Measurements from ENCODE around the gene MYPOP. TPM values are rescaled to one million over a fixed set of nuclear protein-coding genes. Genes with fewer than 3 reads are reported as not detected.

MYPOP gene
- total and polyA plus RNA-seq, 2 of the 13 experiments (the other 11 are each of a cell fraction or from before 2014, with no cell fraction given): 2.3 to 2.7 TPM

- TF ChIP-seq ZMAT5 (CRISPR knock-in tag; IDR thresholded peaks at IDR 0.05; ENCODE audit: borderline replicate concordance, low read depth) (no peak), ZNF773 (CRISPR knock-in tag; IDR thresholded peaks at IDR 0.05; ENCODE audit: borderline replicate concordance) (no peak), ZNF709 (CRISPR knock-in tag; IDR thresholded peaks at IDR 0.05) (no peak), ZNF510 (CRISPR knock-in tag; IDR thresholded peaks at IDR 0.05; ENCODE audit: low read depth) (no peak), ZNF3 (CRISPR knock-in tag; IDR thresholded peaks at IDR 0.05) (no peak), HDAC2 (CRISPR knock-in tag; IDR thresholded peaks at IDR 0.05) (no peak; the same call in 1 of the 2 replicates), ZNF577 (CRISPR knock-in tag; IDR thresholded peaks at IDR 0.05; ENCODE audit: borderline replicate concordance, low read depth) (0 out of 2 replicates have a peak, but pooled peaks have one; percentile 26), ZBTB1 (CRISPR knock-in tag; IDR thresholded peaks at IDR 0.05; ENCODE audit: borderline replicate concordance) (no peak), HOMEZ (CRISPR knock-in tag; IDR thresholded peaks at IDR 0.05; ENCODE audit: low read depth) (peak; percentile 59; the same call in 1 of the 2 replicates), RNF2 (conservative IDR thresholded peaks at IDR 0.05; ENCODE audit: low read depth) (no peak), CTCF (CRISPR knock-in tag; IDR thresholded peaks at IDR 0.05) (peak; percentile 30; the same call in 1 of the 2 replicates), SP4 (CRISPR knock-in tag; IDR thresholded peaks at IDR 0.05) (peak; percentile 85), ZNF678 (CRISPR knock-in tag; IDR thresholded peaks at IDR 0.05) (no peak), TP53 (CRISPR knock-in tag; conservative IDR thresholded peaks at IDR 0.05) (peak; percentile 63; the same call in 1 of the 2 replicates), ZNF138 (CRISPR knock-in tag; IDR thresholded peaks at IDR 0.05; ENCODE audit: low read depth) (no peak)
- TF ChIP-seq, protein P1, sequence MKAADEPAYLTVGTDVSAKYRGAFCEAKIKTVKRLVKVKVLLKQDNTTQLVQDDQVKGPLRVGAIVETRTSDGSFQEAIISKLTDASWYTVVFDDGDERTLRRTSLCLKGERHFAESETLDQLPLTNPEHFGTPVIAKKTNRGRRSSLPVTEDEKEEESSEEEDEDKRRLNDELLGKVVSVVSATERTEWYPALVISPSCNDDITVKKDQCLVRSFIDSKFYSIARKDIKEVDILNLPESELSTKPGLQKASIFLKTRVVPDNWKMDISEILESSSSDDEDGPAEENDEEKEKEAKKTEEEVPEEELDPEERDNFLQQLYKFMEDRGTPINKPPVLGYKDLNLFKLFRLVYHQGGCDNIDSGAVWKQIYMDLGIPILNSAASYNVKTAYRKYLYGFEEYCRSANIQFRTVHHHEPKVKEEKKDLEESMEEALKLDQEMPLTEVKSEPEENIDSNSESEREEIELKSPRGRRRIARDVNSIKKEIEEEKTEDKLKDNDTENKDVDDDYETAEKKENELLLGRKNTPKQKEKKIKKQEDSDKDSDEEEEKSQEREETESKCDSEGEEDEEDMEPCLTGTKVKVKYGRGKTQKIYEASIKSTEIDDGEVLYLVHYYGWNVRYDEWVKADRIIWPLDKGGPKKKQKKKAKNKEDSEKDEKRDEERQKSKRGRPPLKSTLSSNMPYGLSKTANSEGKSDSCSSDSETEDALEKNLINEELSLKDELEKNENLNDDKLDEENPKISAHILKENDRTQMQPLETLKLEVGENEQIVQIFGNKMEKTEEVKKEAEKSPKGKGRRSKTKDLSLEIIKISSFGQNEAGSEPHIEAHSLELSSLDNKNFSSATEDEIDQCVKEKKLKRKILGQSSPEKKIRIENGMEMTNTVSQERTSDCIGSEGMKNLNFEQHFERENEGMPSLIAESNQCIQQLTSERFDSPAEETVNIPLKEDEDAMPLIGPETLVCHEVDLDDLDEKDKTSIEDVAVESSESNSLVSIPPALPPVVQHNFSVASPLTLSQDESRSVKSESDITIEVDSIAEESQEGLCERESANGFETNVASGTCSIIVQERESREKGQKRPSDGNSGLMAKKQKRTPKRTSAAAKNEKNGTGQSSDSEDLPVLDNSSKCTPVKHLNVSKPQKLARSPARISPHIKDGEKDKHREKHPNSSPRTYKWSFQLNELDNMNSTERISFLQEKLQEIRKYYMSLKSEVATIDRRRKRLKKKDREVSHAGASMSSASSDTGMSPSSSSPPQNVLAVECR (CRISPR knock-in tag; IDR thresholded peaks at IDR 0.05; ENCODE audit: borderline replicate concordance): peak; percentile 80; the same call in 1 of the 2 replicates
- TF ChIP-seq, protein P2, sequence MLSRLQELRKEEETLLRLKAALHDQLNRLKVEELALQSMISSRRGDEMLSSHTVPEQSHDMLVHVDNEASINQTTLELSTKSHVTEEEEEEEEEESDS (CRISPR knock-in tag; IDR thresholded peaks at IDR 0.05; ENCODE audit: borderline replicate concordance): no peak
Measured at GRCh38 chr19:45862564-45863334, 39.7 kb downstream of the MYPOP start, which contains the start of gene SYMPK (continued).
